Endothelial cell of umbilical vein (primary cell): Measurements from ENCODE around the gene CUX1.

Experiments used
- EZH2 ChIP-seq: IDR thresholded peaks from 2 replicates; pipeline ENCODE4 v1.6.1; 2012; ENCODE audit warnings: borderline replicate concordance, low read depth, mild to moderate bottlenecking, moderate library complexity, low read length, inconsistent platforms; ENCODE audit not compliant: severe bottlenecking
- MYC ChIP-seq: IDR thresholded peaks from one replicate; pipeline ENCODE4 v1.6.1; 2011; ENCODE audit warnings: mild to moderate bottlenecking, low read depth, low read length
- TF ChIP-seq, protein P1 (sequence below), 2 donors: IDR thresholded peaks; 1 replicate in 1 of 2; 2 replicates in 1 of 2; pipeline ENCODE4 v1.5.1; 2011; ENCODE audit warnings: low read length in 2 of 2, mild to moderate bottlenecking in 2 of 2, moderate library complexity in 2 of 2, control low read depth in 1 of 2, inconsistent platforms in 1 of 2, low read depth in 1 of 2; ENCODE audit not compliant: insufficient read depth in 1 of 2; ENCODE audit errors: extremely low read depth in 1 of 2

DNA sequence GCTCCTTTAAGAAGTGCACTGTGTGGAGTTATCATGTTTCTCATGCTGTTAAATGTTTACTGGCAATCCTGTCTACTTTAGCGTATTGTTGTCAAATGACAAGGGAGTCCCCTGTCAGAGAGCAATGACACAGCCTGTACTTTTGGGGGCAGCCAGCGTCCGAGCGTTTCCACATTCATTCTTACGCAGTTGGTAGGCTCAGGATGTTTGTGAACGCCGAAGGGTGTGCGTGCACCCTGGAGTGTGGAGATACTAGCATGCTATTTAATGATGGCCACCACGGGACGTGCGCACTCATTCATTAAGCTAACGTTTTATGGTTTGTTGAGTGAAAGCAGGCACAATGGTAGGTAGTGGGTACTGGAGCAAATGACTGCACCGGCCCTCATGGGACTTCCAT lies 48.0 kb downstream of the CUX1 start:
- no peak for TF ChIP-seq EZH2
- TF ChIP-seq, protein P1, sequence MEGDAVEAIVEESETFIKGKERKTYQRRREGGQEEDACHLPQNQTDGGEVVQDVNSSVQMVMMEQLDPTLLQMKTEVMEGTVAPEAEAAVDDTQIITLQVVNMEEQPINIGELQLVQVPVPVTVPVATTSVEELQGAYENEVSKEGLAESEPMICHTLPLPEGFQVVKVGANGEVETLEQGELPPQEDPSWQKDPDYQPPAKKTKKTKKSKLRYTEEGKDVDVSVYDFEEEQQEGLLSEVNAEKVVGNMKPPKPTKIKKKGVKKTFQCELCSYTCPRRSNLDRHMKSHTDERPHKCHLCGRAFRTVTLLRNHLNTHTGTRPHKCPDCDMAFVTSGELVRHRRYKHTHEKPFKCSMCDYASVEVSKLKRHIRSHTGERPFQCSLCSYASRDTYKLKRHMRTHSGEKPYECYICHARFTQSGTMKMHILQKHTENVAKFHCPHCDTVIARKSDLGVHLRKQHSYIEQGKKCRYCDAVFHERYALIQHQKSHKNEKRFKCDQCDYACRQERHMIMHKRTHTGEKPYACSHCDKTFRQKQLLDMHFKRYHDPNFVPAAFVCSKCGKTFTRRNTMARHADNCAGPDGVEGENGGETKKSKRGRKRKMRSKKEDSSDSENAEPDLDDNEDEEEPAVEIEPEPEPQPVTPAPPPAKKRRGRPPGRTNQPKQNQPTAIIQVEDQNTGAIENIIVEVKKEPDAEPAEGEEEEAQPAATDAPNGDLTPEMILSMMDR (IDR thresholded peaks at IDR 0.05; ENCODE audit: extremely low read depth in 1 of 2, insufficient read depth in 1 of 2, low read depth in 1 of 2, low read length in 2 of 2) = no peak
- no peak for TF ChIP-seq MYC
